SH-SY5Y (cell line): ENCODE data around the gene COTL1.

ENCODE experiments used
- GATA2 ChIP-seq: IDR thresholded peaks from 2 replicates; pipeline ENCODE4 v1.6.1; 2011; ENCODE audit warnings: mild to moderate bottlenecking, low read depth, low read length
- GATA3 ChIP-seq: IDR thresholded peaks from 2 replicates; pipeline ENCODE4 v1.6.1; 2011; ENCODE audit warnings: low read depth, mild to moderate bottlenecking, low read length, moderate library complexity

GRCh38 chr16:84597931-84598351 is 19.9 kb downstream of the COTL1 start:
- no peak for TF ChIP-seq GATA2
- no peak for TF ChIP-seq GATA3
